Lung (tissue), 12 donors: ENCODE data around the gene ROBO1. TPM values are rescaled to one million over a fixed set of nuclear protein-coding genes. Genes with fewer than 3 reads are reported as not detected.

Experiments used
- ATAC-seq: fragments of 200-7000 bp; cut with Tn5 transposase; one replicate; pipeline ENCODE4 v1.9.1; 2020; ENCODE audit warnings: moderate number of reproducible peaks; ENCODE audit not compliant: insufficient read depth, low FRiP score
- DNase-seq, 3 donors: peaks; one replicate each; pipeline ENCODE4 v3.0.0-alpha.2; 2013 to 2017
- H3K27ac ChIP-seq, 2 donors: one replicate each; pipeline ENCODE4 v1.5.1; 2013; ENCODE audit warnings: mild to moderate bottlenecking in 2 of 2, moderate library complexity in 2 of 2, control low read depth in 1 of 2, inconsistent platforms in 1 of 2, low read depth in 1 of 2, low read length in 1 of 2
- H3K27me3 ChIP-seq, 3 donors: one replicate each; pipeline ENCODE4 v1.5.1; 2013; ENCODE audit warnings: low read length in 2 of 3; ENCODE audit not compliant: control insufficient read depth in 3 of 3, insufficient read depth in 3 of 3
- H3K36me3 ChIP-seq, 4 donors: one replicate each; pipeline ENCODE4 v1.5.1; 2013; ENCODE audit warnings: low read length in 4 of 4, mild to moderate bottlenecking in 1 of 4, moderate library complexity in 1 of 4; ENCODE audit not compliant: control insufficient read depth in 4 of 4, insufficient read depth in 4 of 4
- H3K4me1 ChIP-seq, 5 donors: one replicate each; pipeline ENCODE4 v1.5.1; 2013; ENCODE audit warnings: low read length in 5 of 5, mild to moderate bottlenecking in 2 of 5, moderate library complexity in 1 of 5; ENCODE audit not compliant: control insufficient read depth in 5 of 5, insufficient read depth in 5 of 5
- H3K4me3 ChIP-seq: one replicate; pipeline ENCODE4 v1.5.1; 2013; ENCODE audit warnings: mild to moderate bottlenecking, control low read depth, moderate library complexity
- H3K9ac ChIP-seq, 2 donors: one replicate each; pipeline ENCODE4 v1.5.1; 2013; ENCODE audit warnings: low read length in 2 of 2, control low read depth in 1 of 2; ENCODE audit not compliant: insufficient read depth in 1 of 2
- H3K9me3 ChIP-seq, 4 donors: one replicate each; pipeline ENCODE4 v1.5.1; 2013; ENCODE audit warnings: low read length in 3 of 4, mild to moderate bottlenecking in 1 of 4, moderate library complexity in 1 of 4; ENCODE audit not compliant: control insufficient read depth in 4 of 4, insufficient read depth in 3 of 4
- whole genome bisulfite sequencing, 2 donors: extraction: QIAGEN DNeasy Blood & Tissue Kit; methylation state at CpG; one replicate each; pipeline ENCODE4 v1.1.7; 2013; 5-methylcytosine and 5-hydroxymethylcytosine counted together
- polyA plus RNA-seq, 2 donors: library from polyadenylated mRNA; stranded (reverse); fragments of 200-250 nt; gene quantifications; one replicate each; pipeline ENCODE4 v1.2.1, GENCODE V29; 2013
- total RNA-seq, 2 donors: library from RNA; depleted of rRNA in 1 of 2; stranded (reverse); fragments of >200 nt in 1 of 2; gene quantifications; one replicate each; pipeline ENCODE4 v1.2.1, GENCODE V29; 2014 to 2021
- TF ChIP-seq, protein P1 (sequence below): IDR thresholded peaks from 2 replicates; pipeline ENCODE4 v1.5.1; 2012; ENCODE audit warnings: mild to moderate bottlenecking; ENCODE audit errors: control extremely low read depth, extremely low read depth
- donor health status: control.
- donor health status: control.
- donor health status: Bipolar disorder and iron deficiency.
- donor health status: healthy.
- donor health status: DM: yes; HTN: yes; CAD: no.

Gene ROBO1
- total and polyA plus RNA-seq, 4 donors, result 2.6 to 72.6 (median 15.7) TPM

DNA sequence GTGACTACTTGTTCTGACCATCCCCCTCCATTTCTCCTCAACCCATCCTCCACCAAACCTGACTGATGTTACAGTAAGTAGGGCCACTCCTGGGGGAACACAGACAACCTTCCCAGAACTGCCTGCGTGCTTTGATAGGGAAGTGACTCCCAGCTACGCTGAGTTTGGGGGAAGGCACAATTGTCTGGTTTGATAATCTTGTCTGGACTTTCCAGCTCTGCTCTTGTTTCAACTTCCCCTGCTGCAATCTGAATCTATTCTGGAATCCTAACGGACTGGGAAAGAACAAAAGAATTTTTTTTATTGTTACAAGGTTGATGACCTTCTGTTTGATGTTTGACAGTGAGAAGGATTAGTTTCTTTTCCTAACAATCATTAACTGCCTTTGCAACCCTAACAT, 895.6 kb downstream of the ROBO1 start:
- no peaks in the 10 kb centered on the region for H3K9me3 ChIP-seq
- peaks cover 0 to 7% (median 0%) of the 10 kb centered on the region in 5 donors for H3K4me1 ChIP-seq
- WGBS, 2 donors, result 34 to 70% methylated on average over 3 of the region's 3 CpGs
- no peaks in the 10 kb centered on the region for H3K36me3 ChIP-seq
- H3K9ac ChIP-seq, result no peak overlapping the region
- H3K4me3 ChIP-seq, result no peak overlapping the region
- ATAC-seq (no peak), DNase-seq (peak in 1 of 3 donors; percentile 43)
- no peaks in the 10 kb centered on the region for H3K27me3 ChIP-seq
- TF ChIP-seq, protein P1, sequence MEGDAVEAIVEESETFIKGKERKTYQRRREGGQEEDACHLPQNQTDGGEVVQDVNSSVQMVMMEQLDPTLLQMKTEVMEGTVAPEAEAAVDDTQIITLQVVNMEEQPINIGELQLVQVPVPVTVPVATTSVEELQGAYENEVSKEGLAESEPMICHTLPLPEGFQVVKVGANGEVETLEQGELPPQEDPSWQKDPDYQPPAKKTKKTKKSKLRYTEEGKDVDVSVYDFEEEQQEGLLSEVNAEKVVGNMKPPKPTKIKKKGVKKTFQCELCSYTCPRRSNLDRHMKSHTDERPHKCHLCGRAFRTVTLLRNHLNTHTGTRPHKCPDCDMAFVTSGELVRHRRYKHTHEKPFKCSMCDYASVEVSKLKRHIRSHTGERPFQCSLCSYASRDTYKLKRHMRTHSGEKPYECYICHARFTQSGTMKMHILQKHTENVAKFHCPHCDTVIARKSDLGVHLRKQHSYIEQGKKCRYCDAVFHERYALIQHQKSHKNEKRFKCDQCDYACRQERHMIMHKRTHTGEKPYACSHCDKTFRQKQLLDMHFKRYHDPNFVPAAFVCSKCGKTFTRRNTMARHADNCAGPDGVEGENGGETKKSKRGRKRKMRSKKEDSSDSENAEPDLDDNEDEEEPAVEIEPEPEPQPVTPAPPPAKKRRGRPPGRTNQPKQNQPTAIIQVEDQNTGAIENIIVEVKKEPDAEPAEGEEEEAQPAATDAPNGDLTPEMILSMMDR, result no peak
- no peak overlapping the region for H3K27ac ChIP-seq

DNA sequence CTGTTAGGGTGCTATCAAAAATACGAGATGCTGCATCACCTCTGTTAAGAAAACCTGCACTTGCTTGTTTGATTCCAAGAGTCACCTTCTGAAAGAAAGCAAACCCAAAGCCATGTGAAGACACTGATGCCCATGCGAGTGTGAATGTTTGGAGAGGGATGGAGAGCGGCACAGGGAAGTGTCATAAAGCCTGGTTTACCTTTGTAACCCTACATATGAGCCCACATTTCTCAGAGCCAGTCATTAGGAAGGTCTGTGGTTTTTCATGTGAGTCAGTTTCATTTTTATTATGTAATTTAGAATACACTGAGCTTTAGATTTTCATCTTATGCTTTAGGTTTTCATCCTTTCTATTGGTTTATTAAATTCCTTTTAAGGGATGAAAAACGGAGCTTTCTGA, 896.8 kb downstream of the ROBO1 start:
- TF ChIP-seq, protein P1, result no peak
- ATAC-seq (no peak), DNase-seq (no peak)
- 88 to 91% methylated on average over 4 of the region's 4 CpGs for WGBS, 2 donors
- Histone ChIP-seq H3K4me3 (no peak overlapping the region), H3K4me1 (peaks cover 0 to 7% (median 0%) of the 10 kb centered on the region in 5 donors), H3K27me3 (no peaks in the 10 kb centered on the region), H3K36me3 (no peaks in the 10 kb centered on the region), H3K27ac (no peak overlapping the region), H3K9ac (no peak overlapping the region), H3K9me3 (no peaks in the 10 kb centered on the region)

DNA sequence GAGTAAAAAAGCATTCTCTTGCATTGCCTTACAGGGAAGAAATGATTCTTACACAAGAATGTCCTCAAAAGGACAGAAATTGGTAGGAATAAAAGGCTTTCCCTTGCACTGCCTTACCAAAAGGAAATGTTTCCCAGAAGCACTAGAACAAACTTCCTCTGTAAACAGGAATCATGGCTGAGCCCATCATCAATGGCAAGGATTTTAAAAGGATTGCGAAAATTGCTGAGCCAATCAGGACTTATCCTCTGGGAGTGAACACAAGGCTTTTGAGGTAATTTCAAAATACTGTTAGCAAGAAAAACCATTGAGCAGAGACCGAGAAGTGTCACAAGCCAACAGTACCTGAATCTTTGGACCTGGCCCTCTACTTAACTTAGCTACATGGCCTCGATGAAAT, 897.3 kb downstream of the ROBO1 start:
- H3K27ac ChIP-seq, result no peak overlapping the region
- no peaks in the 10 kb centered on the region for H3K9me3 ChIP-seq
- H3K36me3 ChIP-seq, result no peaks in the 10 kb centered on the region
- H3K4me3 ChIP-seq, result no peak overlapping the region
- TF ChIP-seq, protein P1, result no peak
- no peaks in the 10 kb centered on the region for H3K27me3 ChIP-seq
- DNase-seq (no peak), ATAC-seq (no peak)
- WGBS, 2 donors, result 87 to 93% methylated on average over 3 of the region's 3 CpGs
- peaks cover 0 to 7% (median 0%) of the 10 kb centered on the region in 5 donors for H3K4me1 ChIP-seq
- no peak overlapping the region for H3K9ac ChIP-seq

DNA sequence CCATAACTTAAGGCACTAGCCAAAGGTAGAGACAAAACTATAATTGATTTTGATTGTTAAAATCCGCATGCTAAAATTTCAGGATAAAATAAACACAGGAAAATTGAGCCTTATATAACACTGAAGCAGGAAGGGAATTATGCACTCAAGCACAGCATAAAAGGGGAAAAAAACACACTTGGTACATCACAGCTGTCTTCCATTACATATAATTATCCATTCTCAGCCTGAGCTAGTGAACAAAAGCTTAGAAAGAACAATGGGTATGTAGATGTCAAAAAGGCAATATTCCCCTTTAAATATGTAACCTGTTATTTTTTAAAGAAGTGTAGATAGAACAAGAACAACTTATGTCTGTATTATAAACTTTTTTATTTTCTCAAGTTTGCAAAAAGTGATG, 899.2 kb downstream of the ROBO1 start:
- Histone ChIP-seq H3K9me3 (no peaks in the 10 kb centered on the region), H3K4me1 (peaks cover 0 to 7% (median 0%) of the 10 kb centered on the region in 5 donors), H3K36me3 (no peaks in the 10 kb centered on the region), H3K4me3 (no peak overlapping the region), H3K27ac (no peak overlapping the region), H3K9ac (no peak overlapping the region), H3K27me3 (no peaks in the 10 kb centered on the region)
- TF ChIP-seq, protein P1, result no peak
- 79 to 88% methylated on average over 1 of the region's 1 CpG for WGBS, 2 donors
- no peak for ATAC-seq
- DNase-seq, result no peak
